HG03280 (cell line): ENCODE results near the gene FXYD5.
"Not testable (repeated sequence)": the region's sequence is repeated elsewhere in the genome, so short reads cannot be mapped to it uniquely, and the experiment has no call there.

ENCODE experiments used
- ATAC-seq: cut with Tn5 transposase; IDR thresholded peaks from one replicate; pipeline ENCODE4 v1.9.1; 2021; ENCODE audit warnings: mild to moderate bottlenecking, moderate library complexity; ENCODE audit not compliant: unreplicated experiment

FXYD5 gene

GRCh38 chr19:35119578-35120155 lies 34.9 kb upstream of the FXYD5 start:
- no peak for ATAC-seq

GRCh38 chr19:35120492-35120891 lies 34.0 kb upstream of the FXYD5 start:
- ATAC-seq: no peak

GRCh38 chr19:35120898-35121297 lies 33.6 kb upstream of the FXYD5 start:
- ATAC-seq: no peak

GRCh38 chr19:35122687-35123551 lies 31.6 kb upstream of the FXYD5 start:
- ATAC-seq: no peak

- no peak for ATAC-seq
Measured at GRCh38 chr19:35123573-35123972, 31.0 kb upstream of the FXYD5 start.

GRCh38 chr19:35124098-35125060 lies 30.2 kb upstream of the FXYD5 start:
- no peak for ATAC-seq

- no peak for ATAC-seq
Measured at GRCh38 chr19:35125270-35125717, 29.2 kb upstream of the FXYD5 start.

- no peak for ATAC-seq
Measured at GRCh38 chr19:35125749-35126623, 28.5 kb upstream of the FXYD5 start.

- ATAC-seq: no peak
Measured at GRCh38 chr19:35126624-35126959, 27.9 kb upstream of the FXYD5 start.

GRCh38 chr19:35127871-35128270 lies 26.7 kb upstream of the FXYD5 start:
- no peak for ATAC-seq

GRCh38 chr19:35128398-35129057 lies 26.0 kb upstream of the FXYD5 start:
- ATAC-seq: no peak

GRCh38 chr19:35129724-35130274 lies 24.7 kb upstream of the FXYD5 start:
- not testable (repeated sequence) for ATAC-seq

- ATAC-seq: no peak
Measured at GRCh38 chr19:35130761-35131720, 23.5 kb upstream of the FXYD5 start.

- no peak for ATAC-seq
Measured at GRCh38 chr19:35132254-35132653, 22.3 kb upstream of the FXYD5 start.

GRCh38 chr19:35133826-35134225 lies 20.7 kb upstream of the FXYD5 start:
- no peak for ATAC-seq

GRCh38 chr19:35134601-35135242 lies 19.8 kb upstream of the FXYD5 start, which contains the start of gene LGI4:
Gene LGI4, minus strand, starts transcription at chr19:35135059. Its CDS starts 379 bp downstream, at chr19:35134680.
- ATAC-seq: no peak

- no peak for ATAC-seq
Measured at GRCh38 chr19:35135389-35135909, 19.1 kb upstream of the FXYD5 start.

- no peak for ATAC-seq
Measured at GRCh38 chr19:35136231-35136630, 18.3 kb upstream of the FXYD5 start.
